H9 (cell line): ENCODE results near the gene CHST13. TPM values are rescaled to one million over a fixed set of nuclear protein-coding genes. Genes with fewer than 3 reads are reported as not detected.

Experiments used
- DNase-seq: peaks from one replicate; pipeline ENCODE4 v3.0.0-alpha.2; 2017
- H2AFZ ChIP-seq: one replicate; pipeline ENCODE4 v1.6.1; 2013; ENCODE audit warnings: mild to moderate bottlenecking, low read length, control low read depth, moderate library complexity
- H2AK5ac ChIP-seq: 2 replicates; pipeline ENCODE4 v1.6.1; 2013; ENCODE audit warnings: low read length, control low read depth, mixed read lengths; ENCODE audit not compliant: insufficient read length
- H2BK120ac ChIP-seq: one replicate; pipeline ENCODE4 v1.6.1; 2013; ENCODE audit warnings: low read depth, mild to moderate bottlenecking, low read length, control low read depth, inconsistent platforms; ENCODE audit not compliant: poor library complexity, severe bottlenecking
- H2BK12ac ChIP-seq: 2 replicates; pipeline ENCODE4 v1.6.1; 2013; ENCODE audit warnings: low read length, control low read depth, mixed read lengths, low read depth; ENCODE audit not compliant: insufficient read length
- H2BK15ac ChIP-seq: 2 replicates; pipeline ENCODE4 v1.6.1; 2013; ENCODE audit warnings: low read depth, low read length, control low read depth
- H2BK20ac ChIP-seq: one replicate; pipeline ENCODE4 v1.6.1; 2013; ENCODE audit warnings: low read depth, mild to moderate bottlenecking, low read length, control low read depth, inconsistent platforms; ENCODE audit not compliant: poor library complexity, severe bottlenecking
- H2BK5ac ChIP-seq: 2 replicates; pipeline ENCODE4 v1.6.1; 2013; ENCODE audit warnings: low read length, control low read depth, mixed read lengths; ENCODE audit not compliant: insufficient read length
- H3K14ac ChIP-seq: 2 replicates; pipeline ENCODE4 v1.6.1; 2013; ENCODE audit warnings: low read length, control low read depth; ENCODE audit not compliant: insufficient read depth
- H3K18ac ChIP-seq: 2 replicates; pipeline ENCODE4 v1.6.1; 2013; ENCODE audit warnings: low read depth, mild to moderate bottlenecking, mixed read lengths, low read length, control low read depth; ENCODE audit not compliant: insufficient read length
- H3K23ac ChIP-seq: 2 replicates; pipeline ENCODE4 v1.6.1; 2013; ENCODE audit warnings: low read length, control low read depth, mixed read lengths, low read depth; ENCODE audit not compliant: insufficient read length
- H3K23me2 ChIP-seq: 2 replicates; pipeline ENCODE4 v1.6.1; 2013; ENCODE audit warnings: low read depth, mild to moderate bottlenecking, mixed read lengths, low read length, control low read depth; ENCODE audit not compliant: insufficient read length, poor library complexity, severe bottlenecking
- H3K27ac ChIP-seq: 2 replicates; pipeline ENCODE4 v1.5.1; 2013; ENCODE audit warnings: low read length, control low read depth, mixed read lengths, low read depth; ENCODE audit not compliant: insufficient read length
- H3K27me3 ChIP-seq: 2 replicates; pipeline ENCODE4 v1.6.1; 2013; ENCODE audit warnings: low read length, control low read depth, inconsistent platforms; ENCODE audit not compliant: insufficient read depth
- H3K4ac ChIP-seq: 2 replicates; pipeline ENCODE4 v1.6.1; 2013; ENCODE audit warnings: low read depth, mild to moderate bottlenecking, control low read depth, inconsistent platforms, low read length, moderate library complexity
- H3K4me1 ChIP-seq: 2 replicates; pipeline ENCODE4 v1.6.1; 2013; ENCODE audit warnings: low read length, control low read depth, inconsistent platforms; ENCODE audit not compliant: insufficient read depth
- H3K4me2 ChIP-seq: 2 replicates; pipeline ENCODE4 v1.6.1; 2013; ENCODE audit warnings: low read length, control low read depth, mixed read lengths; ENCODE audit not compliant: insufficient read length, insufficient read depth
- H3K56ac ChIP-seq: 2 replicates; pipeline ENCODE4 v1.6.1; 2013; ENCODE audit warnings: low read depth, mild to moderate bottlenecking, mixed read lengths, low read length, control low read depth; ENCODE audit not compliant: insufficient read length
- H3K79me1 ChIP-seq: 2 replicates; pipeline ENCODE4 v1.6.1; 2013; ENCODE audit warnings: low read depth, mild to moderate bottlenecking, moderate library complexity, low read length, control low read depth, inconsistent platforms; ENCODE audit not compliant: insufficient read depth, poor library complexity, severe bottlenecking
- H3K79me2 ChIP-seq: 2 replicates; pipeline ENCODE4 v1.6.1; 2013; ENCODE audit warnings: low read length, control low read depth, inconsistent platforms; ENCODE audit not compliant: insufficient read depth
- H3K9ac ChIP-seq: 2 replicates; pipeline ENCODE4 v1.6.1; 2013; ENCODE audit warnings: low read length, control low read depth, mixed read lengths; ENCODE audit not compliant: insufficient read length; ENCODE audit errors: extremely low read depth
- H3K9me3 ChIP-seq: one replicate; pipeline ENCODE4 v1.6.1; 2013; ENCODE audit warnings: low read depth, low read length, inconsistent platforms; ENCODE audit not compliant: control insufficient read depth
- H3T11ph ChIP-seq: one replicate; pipeline ENCODE4 v1.6.1; 2013; ENCODE audit warnings: mild to moderate bottlenecking, low read length, control low read depth, inconsistent platforms
- H4K20me1 ChIP-seq: one replicate; pipeline ENCODE4 v1.6.1; 2013; ENCODE audit not compliant: control insufficient read depth, insufficient read length, insufficient read depth
- H4K5ac ChIP-seq: 2 replicates; pipeline ENCODE4 v1.6.1; 2013; ENCODE audit warnings: low read depth, mild to moderate bottlenecking, mixed read lengths, low read length, control low read depth; ENCODE audit not compliant: insufficient read length
- H4K8ac ChIP-seq: replicated peaks from 2 replicates; pipeline ENCODE4 v1.6.1; 2013; ENCODE audit warnings: low read length, control low read depth, mixed read lengths, low read depth; ENCODE audit not compliant: insufficient read length
- H4K91ac ChIP-seq: 2 replicates; pipeline ENCODE4 v1.6.1; 2013; ENCODE audit warnings: low read depth, mild to moderate bottlenecking, moderate library complexity, mixed read lengths, low read length, control low read depth; ENCODE audit not compliant: insufficient read length
- H3K27ac Mint-ChIP-seq, 3 experiments: 2 replicates in 2 of 3; 3 replicates in 1 of 3; pipeline ENCODE4 v1.8.0; 2020 to 2021; ENCODE audit warnings: mixed read lengths in 3 of 3, mild to moderate bottlenecking in 1 of 3, moderate library complexity in 1 of 3
- H3K27me3 Mint-ChIP-seq: 2 replicates; pipeline ENCODE4 v1.8.0; 2021; ENCODE audit warnings: low read depth, mild to moderate bottlenecking, moderate library complexity, mixed read lengths
- H3K36me3 Mint-ChIP-seq, 3 experiments: 2 replicates in 2 of 3; 3 replicates in 1 of 3; pipeline ENCODE4 v1.8.0; 2020 to 2021; ENCODE audit warnings: low read depth in 3 of 3, mixed read lengths in 3 of 3; ENCODE audit not compliant: insufficient read depth in 1 of 3
- H3K4me1 Mint-ChIP-seq, 2 experiments: 2 replicates each; pipeline ENCODE4 v1.8.0; 2020; ENCODE audit warnings: mixed read lengths in 2 of 2
- H3K4me3 Mint-ChIP-seq, 2 experiments: 2 replicates in 1 of 2; 3 replicates in 1 of 2; pipeline ENCODE4 v1.8.0; 2020 to 2021; ENCODE audit warnings: mild to moderate bottlenecking in 2 of 2, mixed read lengths in 2 of 2, moderate library complexity in 1 of 2
- H3K9me3 Mint-ChIP-seq, 2 experiments: 2 replicates in 1 of 2; 3 replicates in 1 of 2; pipeline ENCODE4 v1.8.0; 2020; ENCODE audit warnings: mild to moderate bottlenecking in 2 of 2, mixed read lengths in 2 of 2, moderate library complexity in 1 of 2
- WGBS: extraction: QIAGEN DNeasy Blood & Tissue Kit; methylation state at CpG from one replicate; pipeline ENCODE4 v1.1.7; 2013; ENCODE audit warnings: missing lambda C conversion rate, low lambda C conversion rate, mixed read lengths; ENCODE audit not compliant: insufficient read length; ENCODE audit errors: extremely low coverage; 5-methylcytosine and 5-hydroxymethylcytosine counted together
- total RNA-seq: library from RNA; stranded (reverse); gene quantifications from 2 replicates; pipeline ENCODE4 v1.2.1, GENCODE V29; 2021
- TF ChIP-seq, protein P1 (sequence below): fragments of 200-600 bp; sonication (generic); conservative IDR thresholded peaks from 3 replicates; pipeline ENCODE4 v1.8.0; 2021; ENCODE audit warnings: antibody characterized with exemption, mild to moderate bottlenecking

The CHST13 gene
- total RNA-seq, 1 experiment from 2014 or later, result 0.85 TPM

DNA sequence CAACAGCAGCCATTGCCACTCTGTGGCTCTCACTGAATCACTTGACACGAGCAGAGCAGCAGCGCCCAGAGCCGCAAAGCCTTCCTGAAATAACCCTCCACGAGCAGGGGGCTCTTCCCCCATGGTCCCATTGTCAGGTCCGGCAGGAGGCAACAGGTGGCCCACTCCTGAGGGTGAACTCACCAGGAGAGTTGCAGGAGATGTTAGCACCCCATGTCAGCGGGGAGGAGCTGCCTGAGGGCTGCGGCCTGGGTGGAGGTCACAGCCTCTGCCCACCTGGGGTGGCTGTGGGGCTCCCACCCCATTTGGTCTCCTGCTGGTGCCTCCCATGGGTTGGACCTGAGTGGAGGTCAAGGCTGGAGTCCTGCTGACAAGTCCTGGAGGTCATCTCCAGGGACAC, 47.1 kb downstream of the CHST13 start:
- no peaks in the 10 kb centered on the region for H4K20me1 ChIP-seq
- no peak overlapping the region for H4K5ac ChIP-seq
- no peak overlapping the region for H2AFZ ChIP-seq
- no peak overlapping the region for H2BK20ac ChIP-seq
- no peak overlapping the region for H2BK120ac ChIP-seq
- H3T11ph ChIP-seq, result no peak overlapping the region
- no peaks in the 10 kb centered on the region for H3K79me1 ChIP-seq
- no peaks in the 10 kb centered on the region for H3K4me1 ChIP-seq
- H3K9me3 Mint-ChIP-seq, result no peaks in the 10 kb centered on the region
- H3K9me3 ChIP-seq, result no peaks in the 10 kb centered on the region
- no peak overlapping the region for H4K8ac ChIP-seq
- no peak overlapping the region for H2BK15ac ChIP-seq
- H4K91ac ChIP-seq, result no peak overlapping the region
- no peak overlapping the region for H3K56ac ChIP-seq
- H3K18ac ChIP-seq, result no peak overlapping the region
- H3K4me3 Mint-ChIP-seq, result no peak overlapping the region
- H3K14ac ChIP-seq, result no peak overlapping the region
- H3K27ac ChIP-seq, result no peak overlapping the region
- H3K23ac ChIP-seq, result no peak overlapping the region
- H2BK12ac ChIP-seq, result no peak overlapping the region
- H3K27me3 Mint-ChIP-seq, result peaks cover 2% of the 10 kb centered on the region; the same call in 1 of the 2 replicates
- no peaks in the 10 kb centered on the region for H3K27me3 ChIP-seq
- no peak overlapping the region for H3K9ac ChIP-seq
- no peaks in the 10 kb centered on the region for H3K23me2 ChIP-seq
- no peak overlapping the region for H3K4ac ChIP-seq
- no peaks in the 10 kb centered on the region for H3K36me3 Mint-ChIP-seq
- TF ChIP-seq, protein P1, sequence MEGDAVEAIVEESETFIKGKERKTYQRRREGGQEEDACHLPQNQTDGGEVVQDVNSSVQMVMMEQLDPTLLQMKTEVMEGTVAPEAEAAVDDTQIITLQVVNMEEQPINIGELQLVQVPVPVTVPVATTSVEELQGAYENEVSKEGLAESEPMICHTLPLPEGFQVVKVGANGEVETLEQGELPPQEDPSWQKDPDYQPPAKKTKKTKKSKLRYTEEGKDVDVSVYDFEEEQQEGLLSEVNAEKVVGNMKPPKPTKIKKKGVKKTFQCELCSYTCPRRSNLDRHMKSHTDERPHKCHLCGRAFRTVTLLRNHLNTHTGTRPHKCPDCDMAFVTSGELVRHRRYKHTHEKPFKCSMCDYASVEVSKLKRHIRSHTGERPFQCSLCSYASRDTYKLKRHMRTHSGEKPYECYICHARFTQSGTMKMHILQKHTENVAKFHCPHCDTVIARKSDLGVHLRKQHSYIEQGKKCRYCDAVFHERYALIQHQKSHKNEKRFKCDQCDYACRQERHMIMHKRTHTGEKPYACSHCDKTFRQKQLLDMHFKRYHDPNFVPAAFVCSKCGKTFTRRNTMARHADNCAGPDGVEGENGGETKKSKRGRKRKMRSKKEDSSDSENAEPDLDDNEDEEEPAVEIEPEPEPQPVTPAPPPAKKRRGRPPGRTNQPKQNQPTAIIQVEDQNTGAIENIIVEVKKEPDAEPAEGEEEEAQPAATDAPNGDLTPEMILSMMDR, result no peak
- H3K4me1 Mint-ChIP-seq, result peaks cover 6 to 7% of the 10 kb centered on the region in 2 experiments; a peak in 3 of 4 replicates
- no peak overlapping the region for H2BK5ac ChIP-seq
- no peaks in the 10 kb centered on the region for H3K79me2 ChIP-seq
- no peak overlapping the region for H3K27ac Mint-ChIP-seq
- no peak for DNase-seq
- no peak overlapping the region for H3K4me2 ChIP-seq
- no CpG with 5 or more reads among the region's 7 CpGs for WGBS
- H2AK5ac ChIP-seq, result no peak overlapping the region
